Endothelial cell (in vitro differentiated cells): ENCODE results near the gene C1orf216. TPM values are rescaled to one million over a fixed set of nuclear protein-coding genes. Genes with fewer than 3 reads are reported as not detected.

Experiments used
- DNase-seq: peaks from one replicate; pipeline ENCODE4 v3.0.0; 2021; ENCODE audit warnings: low spot score
- H3K27ac Mint-ChIP-seq: one replicate; pipeline ENCODE4 v1.8.0; 2021; ENCODE audit warnings: mixed read lengths, inconsistent platforms; ENCODE audit not compliant: unreplicated experiment
- H3K27me3 Mint-ChIP-seq: one replicate; pipeline ENCODE4 v1.8.0; 2021; ENCODE audit warnings: mild to moderate bottlenecking, moderate library complexity, mixed read lengths, inconsistent platforms; ENCODE audit not compliant: unreplicated experiment
- H3K36me3 Mint-ChIP-seq: one replicate; pipeline ENCODE4 v1.8.0; 2021; ENCODE audit warnings: mild to moderate bottlenecking, low read depth, mixed read lengths, inconsistent platforms; ENCODE audit not compliant: unreplicated experiment
- H3K4me1 Mint-ChIP-seq: one replicate; pipeline ENCODE4 v1.8.0; 2021; ENCODE audit warnings: mild to moderate bottlenecking, mixed read lengths, inconsistent platforms; ENCODE audit not compliant: unreplicated experiment
- H3K4me3 Mint-ChIP-seq: one replicate; pipeline ENCODE4 v1.8.0; 2021; ENCODE audit warnings: mild to moderate bottlenecking, mixed read lengths, inconsistent platforms; ENCODE audit not compliant: unreplicated experiment
- H3K9me3 Mint-ChIP-seq: one replicate; pipeline ENCODE4 v1.8.0; 2021; ENCODE audit warnings: mixed read lengths, inconsistent platforms; ENCODE audit not compliant: unreplicated experiment
- total RNA-seq: library from RNA; stranded (reverse); fragmentation: NEBNext Ultra II Directional; extraction: Animal tissue kit (Norgen Biotek cat#: 25700); gene quantifications from one replicate; pipeline ENCODE4 v1.2.1, GENCODE V29; 2021; ENCODE audit not compliant: unreplicated experiment
- TF ChIP-seq, protein P1 (sequence below): fragments of 200-600 bp; sonication (generic); IDR thresholded peaks from one replicate; pipeline ENCODE4 v1.5.0; 2021; ENCODE audit warnings: antibody characterized with exemption; ENCODE audit not compliant: unreplicated experiment

Gene C1orf216
- total RNA-seq, 1 donor from 2014 or later: 13.5 TPM

DNA sequence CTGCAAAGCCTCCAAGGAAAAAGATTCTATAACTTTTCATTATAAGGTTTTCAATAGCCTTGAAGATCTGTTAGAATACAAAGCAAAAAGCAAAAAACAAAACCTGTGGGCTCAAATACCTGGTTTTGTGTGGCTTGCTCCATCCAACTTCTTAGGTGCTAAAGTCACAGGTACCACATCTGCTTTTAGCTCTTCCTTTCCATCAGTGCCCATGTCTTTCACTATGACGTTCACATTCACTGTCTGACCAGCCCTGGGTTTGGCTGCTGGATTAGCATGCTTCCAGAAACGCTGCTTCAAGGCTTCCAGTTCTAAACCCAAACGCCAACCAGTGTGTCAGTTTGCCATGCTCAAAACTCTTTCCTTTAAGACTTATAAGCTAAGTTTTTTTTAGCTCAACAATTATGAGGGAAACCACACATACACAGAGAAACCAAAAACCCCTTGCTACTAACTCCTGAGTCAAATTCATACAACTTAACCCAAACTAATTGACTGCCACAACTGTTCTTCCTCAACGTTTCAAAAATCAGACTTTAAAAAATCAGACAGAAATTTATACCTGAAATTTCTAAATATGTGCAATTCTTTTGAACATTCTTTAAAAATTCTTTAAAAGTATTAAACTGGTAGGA is 35.1 kb upstream of the C1orf216 start:
- Mint-ChIP-seq H3K27ac (no peak overlapping the region), H3K9me3 (no peaks in the 10 kb centered on the region), H3K4me3 (no peak overlapping the region), H3K27me3 (peaks cover 2% of the 10 kb centered on the region), H3K4me1 (no peaks in the 10 kb centered on the region), H3K36me3 (peaks cover 4% of the 10 kb centered on the region)
- DNase-seq: no peak
- TF ChIP-seq, protein P1, sequence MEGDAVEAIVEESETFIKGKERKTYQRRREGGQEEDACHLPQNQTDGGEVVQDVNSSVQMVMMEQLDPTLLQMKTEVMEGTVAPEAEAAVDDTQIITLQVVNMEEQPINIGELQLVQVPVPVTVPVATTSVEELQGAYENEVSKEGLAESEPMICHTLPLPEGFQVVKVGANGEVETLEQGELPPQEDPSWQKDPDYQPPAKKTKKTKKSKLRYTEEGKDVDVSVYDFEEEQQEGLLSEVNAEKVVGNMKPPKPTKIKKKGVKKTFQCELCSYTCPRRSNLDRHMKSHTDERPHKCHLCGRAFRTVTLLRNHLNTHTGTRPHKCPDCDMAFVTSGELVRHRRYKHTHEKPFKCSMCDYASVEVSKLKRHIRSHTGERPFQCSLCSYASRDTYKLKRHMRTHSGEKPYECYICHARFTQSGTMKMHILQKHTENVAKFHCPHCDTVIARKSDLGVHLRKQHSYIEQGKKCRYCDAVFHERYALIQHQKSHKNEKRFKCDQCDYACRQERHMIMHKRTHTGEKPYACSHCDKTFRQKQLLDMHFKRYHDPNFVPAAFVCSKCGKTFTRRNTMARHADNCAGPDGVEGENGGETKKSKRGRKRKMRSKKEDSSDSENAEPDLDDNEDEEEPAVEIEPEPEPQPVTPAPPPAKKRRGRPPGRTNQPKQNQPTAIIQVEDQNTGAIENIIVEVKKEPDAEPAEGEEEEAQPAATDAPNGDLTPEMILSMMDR: no peak

DNA sequence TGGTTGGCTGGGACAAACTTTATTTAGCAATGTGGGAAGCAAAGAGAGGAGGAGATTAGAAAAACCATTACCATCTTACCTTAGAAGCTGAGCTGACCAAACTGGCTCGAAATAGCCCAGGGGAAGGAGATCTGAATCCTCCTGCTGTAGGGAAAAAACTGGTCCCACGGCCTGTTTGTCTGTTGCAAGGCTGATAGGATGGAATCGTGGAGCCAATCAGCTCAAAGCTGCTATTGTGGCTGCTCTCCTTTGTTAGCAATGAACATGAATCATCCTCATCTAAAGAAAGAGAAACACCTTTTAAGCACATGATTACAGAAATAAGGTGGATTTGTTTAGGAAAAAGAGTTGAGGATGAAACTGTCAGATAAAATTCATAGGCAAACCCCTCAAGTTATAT is 29.6 kb upstream of the C1orf216 start:
- no peaks in the 10 kb centered on the region for H3K9me3 Mint-ChIP-seq
- TF ChIP-seq, protein P1: no peak
- H3K27ac Mint-ChIP-seq: peak overlapping the region; percentile 25
- H3K36me3 Mint-ChIP-seq: no peaks in the 10 kb centered on the region
- no peak for DNase-seq
- H3K27me3 Mint-ChIP-seq: no peaks in the 10 kb centered on the region
- H3K4me3 Mint-ChIP-seq: no peak overlapping the region
- H3K4me1 Mint-ChIP-seq: no peaks in the 10 kb centered on the region

DNA sequence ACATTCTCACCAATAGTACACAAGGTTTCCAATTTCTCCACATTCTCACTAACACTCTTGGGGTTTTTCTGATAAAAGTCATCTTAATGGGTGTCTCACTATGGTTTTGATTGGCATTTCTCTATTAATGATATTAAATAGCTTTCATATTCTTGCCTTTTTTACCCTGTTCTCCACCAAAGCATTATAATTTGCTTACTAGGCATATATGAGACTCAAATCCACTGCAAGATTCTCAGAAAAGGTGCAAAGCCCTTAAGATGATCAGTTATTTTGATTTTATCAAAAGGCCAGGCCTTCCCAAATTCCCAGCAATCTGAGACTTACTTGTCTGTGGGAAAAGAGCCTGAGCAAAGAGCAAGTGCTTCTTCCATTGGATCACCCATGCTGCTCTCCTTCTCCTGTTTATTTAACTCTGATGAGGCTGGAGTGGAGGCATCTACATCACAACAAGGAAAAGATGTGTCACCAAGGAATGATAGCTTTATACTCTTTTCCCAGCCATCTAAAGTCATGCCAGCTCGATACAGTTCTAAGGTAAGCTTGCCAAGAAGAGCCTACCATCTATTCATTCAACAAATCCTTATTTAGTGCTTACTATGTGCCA is 26.5 kb upstream of the C1orf216 start:
- no peaks in the 10 kb centered on the region for H3K4me1 Mint-ChIP-seq
- no peak overlapping the region for H3K27ac Mint-ChIP-seq
- H3K36me3 Mint-ChIP-seq: no peaks in the 10 kb centered on the region
- H3K4me3 Mint-ChIP-seq: no peak overlapping the region
- H3K27me3 Mint-ChIP-seq: no peaks in the 10 kb centered on the region
- TF ChIP-seq, protein P1: no peak
- DNase-seq: no peak
- H3K9me3 Mint-ChIP-seq: no peaks in the 10 kb centered on the region

DNA sequence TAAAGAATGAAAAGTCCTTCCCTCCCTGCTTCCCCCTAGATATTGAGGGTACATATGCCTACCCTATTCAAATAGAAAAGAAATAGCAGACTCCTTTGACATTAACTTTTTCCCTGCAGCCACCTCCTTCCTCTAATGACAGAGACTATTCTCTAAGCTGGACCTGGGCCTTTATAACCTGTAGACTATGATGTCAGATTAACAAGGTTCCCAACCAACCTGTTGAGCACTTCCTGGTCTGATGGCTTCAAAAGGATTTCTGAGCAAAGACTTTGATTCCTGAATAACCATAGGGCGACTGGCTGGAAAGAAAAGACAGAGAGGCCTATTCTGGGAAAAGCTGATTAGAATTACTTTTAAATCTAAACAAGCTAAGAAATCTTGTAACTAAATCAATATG is 18.4 kb upstream of the C1orf216 start:
- no peaks in the 10 kb centered on the region for H3K9me3 Mint-ChIP-seq
- DNase-seq: no peak
- H3K4me3 Mint-ChIP-seq: no peak overlapping the region
- H3K27ac Mint-ChIP-seq: no peak overlapping the region
- no peaks in the 10 kb centered on the region for H3K27me3 Mint-ChIP-seq
- TF ChIP-seq, protein P1: no peak
- peaks cover 14% of the 10 kb centered on the region for H3K36me3 Mint-ChIP-seq
- no peaks in the 10 kb centered on the region for H3K4me1 Mint-ChIP-seq

DNA sequence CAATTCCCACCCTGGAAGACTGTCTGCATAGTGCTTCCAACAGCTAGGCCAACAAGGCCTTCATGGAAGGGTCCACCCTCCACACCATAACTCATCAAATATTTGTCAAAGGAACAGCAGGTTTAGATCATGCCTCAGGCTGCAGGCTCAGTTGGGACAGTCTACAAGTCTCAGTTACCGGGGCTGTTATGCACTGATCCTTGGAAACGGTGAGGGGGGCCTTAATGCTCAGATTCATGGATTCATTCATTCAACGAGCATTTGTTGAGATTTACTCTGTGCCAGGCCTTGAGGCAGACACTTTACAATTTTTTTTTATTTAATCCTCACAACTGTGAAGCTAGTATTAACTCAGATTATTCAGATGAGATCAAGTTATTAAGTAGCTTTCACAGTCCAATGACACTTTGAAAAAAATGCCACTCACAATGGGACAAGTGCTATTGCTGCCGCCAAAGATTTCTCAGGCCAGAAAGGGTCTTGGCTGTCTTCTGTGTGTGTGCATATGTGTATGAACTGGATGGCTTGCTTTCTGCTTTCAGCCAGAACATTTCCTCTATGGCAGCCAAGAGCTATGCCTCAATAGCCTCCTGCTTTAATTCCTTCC is 8.9 kb upstream of the C1orf216 start:
- Mint-ChIP-seq H3K4me3 (no peak overlapping the region), H3K36me3 (no peaks in the 10 kb centered on the region), H3K27me3 (peaks cover 6% of the 10 kb centered on the region), H3K27ac (no peak overlapping the region), H3K4me1 (peaks cover 3% of the 10 kb centered on the region), H3K9me3 (no peaks in the 10 kb centered on the region)
- TF ChIP-seq, protein P1: no peak
- DNase-seq: no peak
